Renal cortical epithelial cell (primary cell): ENCODE measurements around the gene HNRNPA1. TPM values are rescaled to one million over a fixed set of nuclear protein-coding genes. Genes with fewer than 3 reads are reported as not detected.
"Not testable (repeated sequence)": the region's sequence is repeated elsewhere in the genome, so short reads cannot be mapped to it uniquely, and the experiment has no call there.

Experiments
- DNase-seq: peaks from one replicate; pipeline ENCODE4 v3.0.0-alpha.2; 2011; ENCODE audit warnings: low read depth
- total RNA-seq: library from RNA; depleted of rRNA; stranded (reverse); fragments of >200 nt; gene quantifications from 2 replicates; pipeline ENCODE4 v1.2.3, GENCODE V29; 2014

Gene HNRNPA1
- total RNA-seq, 1 donor from 2014 or later: 386 TPM

- DNase-seq: no peak
These were observed 18.4 kb downstream of the HNRNPA1 start for GRCh38 chr12:54298904-54299303.

- no peak for DNase-seq
These were observed 19.1 kb downstream of the HNRNPA1 start for GRCh38 chr12:54299515-54300224.

- no peak for DNase-seq
These were observed 19.8 kb downstream of the HNRNPA1 start for GRCh38 chr12:54300225-54300731.

GRCh38 chr12:54300732-54301427, 20.4 kb downstream of the HNRNPA1 start, which contains the start of gene NFE2:
NFE2 (minus strand) TSS chr12:54301015; CDS start chr12:54295248, 5,767 bp downstream.
- peak; percentile 72 for DNase-seq

- DNase-seq: no peak
These were observed 21.0 kb downstream of the HNRNPA1 start for GRCh38 chr12:54301428-54302048.

GRCh38 chr12:54303640-54304039, 23.1 kb downstream of the HNRNPA1 start:
- DNase-seq: no peak

GRCh38 chr12:54304187-54304810, 23.8 kb downstream of the HNRNPA1 start:
- peak; percentile 81 for DNase-seq

GRCh38 chr12:54306925-54307741, 26.6 kb downstream of the HNRNPA1 start:
- peak; percentile 94 for DNase-seq

- DNase-seq: no peak
These were observed 30.5 kb downstream of the HNRNPA1 start for GRCh38 chr12:54311051-54311450.

GRCh38 chr12:54312309-54312708, 31.8 kb downstream of the HNRNPA1 start:
- DNase-seq: not testable (repeated sequence)

GRCh38 chr12:54321363-54321762, 40.8 kb downstream of the HNRNPA1 start:
- DNase-seq: no peak

- peak; percentile 100 for DNase-seq
These were observed 44.3 kb downstream of the HNRNPA1 start, which contains the start of gene COPZ1 for GRCh38 chr12:54324617-54325441. COPZ1 (plus strand) TSS chr12:54325131; CDS start chr12:54325164, 33 bp downstream.

- DNase-seq: not testable (repeated sequence)
These were observed 45.0 kb downstream of the HNRNPA1 start for GRCh38 chr12:54325442-54326109.

GRCh38 chr12:54328595-54329337, 48.2 kb downstream of the HNRNPA1 start:
- DNase-seq: no peak

- DNase-seq: peak; percentile 44
These were observed 49.2 kb downstream of the HNRNPA1 start for GRCh38 chr12:54329759-54330158.

GRCh38 chr12:54330442-54330841, 49.9 kb downstream of the HNRNPA1 start:
- DNase-seq: no peak

- no peak for DNase-seq
These were observed 50.9 kb downstream of the HNRNPA1 start for GRCh38 chr12:54331461-54331860.

- no peak for DNase-seq
These were observed 53.0 kb downstream of the HNRNPA1 start for GRCh38 chr12:54333420-54334034.
